GM23338 (cell line): ENCODE results near the gene RAB11A. TPM values are rescaled to one million over a fixed set of nuclear protein-coding genes. Genes with fewer than 3 reads are reported as not detected.

ENCODE experiments used
- ATAC-seq: fragments of 200-7000 bp; cut with Tn5 transposase; 3 replicates; pipeline ENCODE4 v1.9.1; 2020
- DNase-seq: peaks from one replicate; pipeline ENCODE4 v3.0.0-alpha.2; 2015; ENCODE audit warnings: low spot score
- H2AFZ ChIP-seq: fragments of 200-600 bp; sonication (generic); 2 replicates; pipeline ENCODE4 v1.8.0; 2016; ENCODE audit warnings: antibody characterized with exemption, mild to moderate bottlenecking, moderate library complexity
- H3F3A ChIP-seq: fragments of 200-600 bp; sonication (generic); replicated peaks from 2 replicates; pipeline ENCODE4 v1.8.0; 2017; ENCODE audit warnings: antibody characterized with exemption, mixed run types, low read depth
- H3K27ac ChIP-seq: fragments of 200-600 bp; sonication (generic); 2 replicates; pipeline ENCODE4 v1.6.1; 2016; ENCODE audit warnings: low read depth
- H3K27me3 ChIP-seq: fragments of 200-600 bp; sonication (generic); 2 replicates; pipeline ENCODE4 v1.8.0; 2016; ENCODE audit warnings: mild to moderate bottlenecking, mixed run types, moderate library complexity; ENCODE audit not compliant: insufficient read depth
- H3K36me3 ChIP-seq: fragments of 200-600 bp; sonication (generic); 2 replicates; pipeline ENCODE4 v1.8.0; 2016; ENCODE audit warnings: mild to moderate bottlenecking; ENCODE audit not compliant: insufficient read depth
- H3K4me1 ChIP-seq: fragments of 200-600 bp; sonication (generic); 2 replicates; pipeline ENCODE4 v1.8.0; 2016; ENCODE audit warnings: mild to moderate bottlenecking, moderate library complexity; ENCODE audit not compliant: insufficient read depth
- H3K4me2 ChIP-seq: fragments of 200-600 bp; sonication (generic); 2 replicates; pipeline ENCODE4 v1.7.1; 2017; ENCODE audit warnings: mixed run types
- H3K4me3 ChIP-seq: fragments of 200-600 bp; sonication (generic); 2 replicates; pipeline ENCODE4 v1.6.1; 2016; ENCODE audit warnings: mixed run types
- H3K79me2 ChIP-seq: fragments of 200-600 bp; sonication (generic); replicated peaks from 2 replicates; pipeline ENCODE4 v1.8.0; 2017; ENCODE audit warnings: mild to moderate bottlenecking; ENCODE audit not compliant: insufficient read depth
- H3K9me2 ChIP-seq: fragments of 200-600 bp; sonication (generic); 2 replicates; pipeline ENCODE4 v1.8.0; 2017; ENCODE audit not compliant: insufficient read depth
- H4K20me1 ChIP-seq: fragments of 200-600 bp; sonication (generic); replicated peaks from 2 replicates; pipeline ENCODE4 v1.8.0; 2017; ENCODE audit warnings: mild to moderate bottlenecking; ENCODE audit not compliant: insufficient read depth
- H3K27ac Mint-ChIP-seq: 2 replicates; pipeline ENCODE4 v1.8.0; 2020; ENCODE audit warnings: inconsistent platforms, mild to moderate bottlenecking, moderate library complexity, mixed read lengths
- H3K27me3 Mint-ChIP-seq: 3 replicates; pipeline ENCODE4 v1.8.0; 2022; ENCODE audit warnings: low read depth, mild to moderate bottlenecking, moderate library complexity, mixed read lengths, inconsistent platforms; ENCODE audit not compliant: insufficient read depth, poor library complexity
- H3K36me3 Mint-ChIP-seq: 3 replicates; pipeline ENCODE4 v1.8.0; 2021; ENCODE audit warnings: low read depth, mild to moderate bottlenecking, inconsistent platforms, moderate library complexity, mixed read lengths
- H3K4me1 Mint-ChIP-seq: 3 replicates; pipeline ENCODE4 v1.8.0; 2020; ENCODE audit warnings: mild to moderate bottlenecking, inconsistent platforms, mixed read lengths
- H3K4me3 Mint-ChIP-seq: 3 replicates; pipeline ENCODE4 v1.8.0; 2021; ENCODE audit warnings: moderate library complexity, mild to moderate bottlenecking, inconsistent platforms, mixed read lengths
- H3K9me3 Mint-ChIP-seq: 3 replicates; pipeline ENCODE4 v1.8.0; 2020; ENCODE audit warnings: moderate library complexity, mild to moderate bottlenecking, inconsistent platforms, mixed read lengths
- CREB1 ChIP-seq: fragments of 250-450 bp; sonication (Bioruptor Pico); IDR thresholded peaks from 2 replicates; pipeline ENCODE4 v1.5.0; 2020; ENCODE audit warnings: low read depth, mild to moderate bottlenecking, moderate library complexity
- CTCF ChIP-seq, 2 experiments: fragments of 200-600 bp in 1 of 2; sonication (generic) in 1 of 2; conservative IDR thresholded peaks; 2 replicates each; pipeline versions ENCODE4 v1.5.1 to v1.6.1; 2016 to 2017; ENCODE audit warnings: antibody characterized with exemption in 2 of 2, low read depth in 2 of 2, mild to moderate bottlenecking in 2 of 2, moderate library complexity in 1 of 2
- ETS1 ChIP-seq: IDR thresholded peaks from 2 replicates; pipeline ENCODE4 v1.6.1; 2016; ENCODE audit warnings: antibody characterized with exemption
- EZH2 ChIP-seq: fragments of 200-600 bp; sonication (generic); IDR thresholded peaks from one replicate; pipeline ENCODE4 v1.8.0; 2017; ENCODE audit warnings: antibody characterized with exemption, mild to moderate bottlenecking, low read depth; ENCODE audit not compliant: unreplicated experiment
- EZH2phosphoT487 ChIP-seq: fragments of 200-600 bp; sonication (generic); IDR thresholded peaks from one replicate; pipeline ENCODE4 v1.8.1; 2018; ENCODE audit warnings: antibody characterized with exemption; ENCODE audit not compliant: unreplicated experiment
- JUNB ChIP-seq: IDR thresholded peaks from one replicate; pipeline ENCODE4 v1.6.1; 2016; ENCODE audit warnings: antibody characterized with exemption; ENCODE audit not compliant: unreplicated experiment
- NANOG ChIP-seq: IDR thresholded peaks from 2 replicates; pipeline ENCODE4 v1.6.1; 2016; ENCODE audit warnings: antibody characterized with exemption, borderline replicate concordance
- POLR2AphosphoS5 ChIP-seq: IDR thresholded peaks from 2 replicates; pipeline ENCODE4 v1.6.1; 2016; ENCODE audit warnings: antibody characterized with exemption, low read depth
- STAT1 ChIP-seq: IDR thresholded peaks from one replicate; pipeline ENCODE4 v1.6.1; 2016; ENCODE audit warnings: antibody characterized with exemption; ENCODE audit not compliant: unreplicated experiment
- ZNF114 ChIP-seq: fragments of 250-450 bp; sonication (Bioruptor Pico); IDR thresholded peaks from 2 replicates; pipeline ENCODE4 v1.5.0; 2020; ENCODE audit warnings: mild to moderate bottlenecking, moderate library complexity
- ZNF331 ChIP-seq: fragments of 250-450 bp; sonication (Bioruptor Pico); IDR thresholded peaks from 2 replicates; pipeline ENCODE4 v1.5.0; 2020; ENCODE audit warnings: low read depth, mild to moderate bottlenecking, moderate library complexity
- polyA plus RNA-seq: library from polyadenylated mRNA; unstranded; fragments of >200 nt; fragmentation: Nextera tagmentation; extraction: Ambion mirVana; gene quantifications from 2 replicates; pipeline ENCODE4 v1.2.1, GENCODE V29; 2016
- total RNA-seq: library from RNA; depleted of rRNA; stranded (reverse); fragments of >200 nt; shearing (Covaris generic); gene quantifications from 2 replicates; pipeline ENCODE4 v1.2.3, GENCODE V29; 2014
- TF ChIP-seq, protein P1 (sequence below): IDR thresholded peaks from one replicate; pipeline ENCODE4 v1.6.1; 2018; ENCODE audit warnings: antibody characterized with exemption; ENCODE audit not compliant: unreplicated experiment
- TF ChIP-seq, protein P2 (sequence below): fragments of 250-450 bp; sonication (Bioruptor Pico); IDR thresholded peaks from 2 replicates; pipeline ENCODE4 v1.5.0; 2020; ENCODE audit warnings: mild to moderate bottlenecking, moderate library complexity

The RAB11A gene
- total and polyA plus RNA-seq, 2 experiments from 2014 or later: 251 to 369 TPM

DNA sequence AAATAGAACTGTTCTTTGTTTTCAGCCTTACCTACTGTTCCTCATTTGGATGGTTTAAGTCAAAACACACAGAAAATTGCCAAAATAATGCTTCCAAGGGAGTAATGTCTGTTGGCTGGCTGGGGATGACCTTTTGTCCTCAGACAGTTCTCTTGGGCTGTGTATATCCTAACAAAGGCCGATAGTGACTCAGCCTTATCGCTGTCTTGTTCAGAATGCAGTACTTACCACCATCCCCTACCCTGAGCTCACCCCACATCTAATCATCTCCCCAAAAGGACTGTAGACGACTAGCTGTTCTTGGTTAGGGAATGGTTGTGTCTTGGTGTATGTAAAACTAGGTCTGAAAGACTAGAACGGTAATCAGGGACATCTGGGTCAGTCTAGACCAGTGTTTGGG is 35.0 kb downstream of the RAB11A start:
- H3F3A ChIP-seq: no peaks in the 10 kb centered on the region
- no peak overlapping the region for H2AFZ ChIP-seq
- H3K27ac ChIP-seq: no peak overlapping the region
- no peak overlapping the region for H3K4me3 Mint-ChIP-seq
- H4K20me1 ChIP-seq: peaks cover 18% of the 10 kb centered on the region
- no peaks in the 10 kb centered on the region for H3K9me3 Mint-ChIP-seq
- peaks cover 14% of the 10 kb centered on the region; the same call in 2 of the 3 replicates for H3K36me3 Mint-ChIP-seq
- no peaks in the 10 kb centered on the region for H3K79me2 ChIP-seq
- no peaks in the 10 kb centered on the region for H3K27me3 Mint-ChIP-seq
- no peak overlapping the region for H3K27ac Mint-ChIP-seq
- H3K4me2 ChIP-seq: no peak overlapping the region
- H3K4me1 ChIP-seq: no peaks in the 10 kb centered on the region; the same call in 1 of the 2 replicates
- H3K36me3 ChIP-seq: peaks cover 11% of the 10 kb centered on the region
- H3K4me1 Mint-ChIP-seq: peaks cover 41% of the 10 kb centered on the region
- DNase-seq (no peak), ATAC-seq (no peak)
- H3K27me3 ChIP-seq: no peaks in the 10 kb centered on the region
- H3K9me2 ChIP-seq: no peaks in the 10 kb centered on the region
- no peak overlapping the region for H3K4me3 ChIP-seq
- TF ChIP-seq EZH2 (no peak), NANOG (no peak), POLR2AphosphoS5 (no peak), JUNB (no peak), ZNF114 (no peak), ETS1 (no peak), CTCF (conservative IDR thresholded peaks at IDR 0.05; ENCODE audit: low read depth in 2 of 2) (no peak), STAT1 (no peak), ZNF331 (CRISPR knock-in tag) (no peak), CREB1 (no peak), EZH2phosphoT487 (no peak)
- TF ChIP-seq, protein P1, sequence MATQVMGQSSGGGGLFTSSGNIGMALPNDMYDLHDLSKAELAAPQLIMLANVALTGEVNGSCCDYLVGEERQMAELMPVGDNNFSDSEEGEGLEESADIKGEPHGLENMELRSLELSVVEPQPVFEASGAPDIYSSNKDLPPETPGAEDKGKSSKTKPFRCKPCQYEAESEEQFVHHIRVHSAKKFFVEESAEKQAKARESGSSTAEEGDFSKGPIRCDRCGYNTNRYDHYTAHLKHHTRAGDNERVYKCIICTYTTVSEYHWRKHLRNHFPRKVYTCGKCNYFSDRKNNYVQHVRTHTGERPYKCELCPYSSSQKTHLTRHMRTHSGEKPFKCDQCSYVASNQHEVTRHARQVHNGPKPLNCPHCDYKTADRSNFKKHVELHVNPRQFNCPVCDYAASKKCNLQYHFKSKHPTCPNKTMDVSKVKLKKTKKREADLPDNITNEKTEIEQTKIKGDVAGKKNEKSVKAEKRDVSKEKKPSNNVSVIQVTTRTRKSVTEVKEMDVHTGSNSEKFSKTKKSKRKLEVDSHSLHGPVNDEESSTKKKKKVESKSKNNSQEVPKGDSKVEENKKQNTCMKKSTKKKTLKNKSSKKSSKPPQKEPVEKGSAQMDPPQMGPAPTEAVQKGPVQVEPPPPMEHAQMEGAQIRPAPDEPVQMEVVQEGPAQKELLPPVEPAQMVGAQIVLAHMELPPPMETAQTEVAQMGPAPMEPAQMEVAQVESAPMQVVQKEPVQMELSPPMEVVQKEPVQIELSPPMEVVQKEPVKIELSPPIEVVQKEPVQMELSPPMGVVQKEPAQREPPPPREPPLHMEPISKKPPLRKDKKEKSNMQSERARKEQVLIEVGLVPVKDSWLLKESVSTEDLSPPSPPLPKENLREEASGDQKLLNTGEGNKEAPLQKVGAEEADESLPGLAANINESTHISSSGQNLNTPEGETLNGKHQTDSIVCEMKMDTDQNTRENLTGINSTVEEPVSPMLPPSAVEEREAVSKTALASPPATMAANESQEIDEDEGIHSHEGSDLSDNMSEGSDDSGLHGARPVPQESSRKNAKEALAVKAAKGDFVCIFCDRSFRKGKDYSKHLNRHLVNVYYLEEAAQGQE: no peak
- TF ChIP-seq, protein P2, sequence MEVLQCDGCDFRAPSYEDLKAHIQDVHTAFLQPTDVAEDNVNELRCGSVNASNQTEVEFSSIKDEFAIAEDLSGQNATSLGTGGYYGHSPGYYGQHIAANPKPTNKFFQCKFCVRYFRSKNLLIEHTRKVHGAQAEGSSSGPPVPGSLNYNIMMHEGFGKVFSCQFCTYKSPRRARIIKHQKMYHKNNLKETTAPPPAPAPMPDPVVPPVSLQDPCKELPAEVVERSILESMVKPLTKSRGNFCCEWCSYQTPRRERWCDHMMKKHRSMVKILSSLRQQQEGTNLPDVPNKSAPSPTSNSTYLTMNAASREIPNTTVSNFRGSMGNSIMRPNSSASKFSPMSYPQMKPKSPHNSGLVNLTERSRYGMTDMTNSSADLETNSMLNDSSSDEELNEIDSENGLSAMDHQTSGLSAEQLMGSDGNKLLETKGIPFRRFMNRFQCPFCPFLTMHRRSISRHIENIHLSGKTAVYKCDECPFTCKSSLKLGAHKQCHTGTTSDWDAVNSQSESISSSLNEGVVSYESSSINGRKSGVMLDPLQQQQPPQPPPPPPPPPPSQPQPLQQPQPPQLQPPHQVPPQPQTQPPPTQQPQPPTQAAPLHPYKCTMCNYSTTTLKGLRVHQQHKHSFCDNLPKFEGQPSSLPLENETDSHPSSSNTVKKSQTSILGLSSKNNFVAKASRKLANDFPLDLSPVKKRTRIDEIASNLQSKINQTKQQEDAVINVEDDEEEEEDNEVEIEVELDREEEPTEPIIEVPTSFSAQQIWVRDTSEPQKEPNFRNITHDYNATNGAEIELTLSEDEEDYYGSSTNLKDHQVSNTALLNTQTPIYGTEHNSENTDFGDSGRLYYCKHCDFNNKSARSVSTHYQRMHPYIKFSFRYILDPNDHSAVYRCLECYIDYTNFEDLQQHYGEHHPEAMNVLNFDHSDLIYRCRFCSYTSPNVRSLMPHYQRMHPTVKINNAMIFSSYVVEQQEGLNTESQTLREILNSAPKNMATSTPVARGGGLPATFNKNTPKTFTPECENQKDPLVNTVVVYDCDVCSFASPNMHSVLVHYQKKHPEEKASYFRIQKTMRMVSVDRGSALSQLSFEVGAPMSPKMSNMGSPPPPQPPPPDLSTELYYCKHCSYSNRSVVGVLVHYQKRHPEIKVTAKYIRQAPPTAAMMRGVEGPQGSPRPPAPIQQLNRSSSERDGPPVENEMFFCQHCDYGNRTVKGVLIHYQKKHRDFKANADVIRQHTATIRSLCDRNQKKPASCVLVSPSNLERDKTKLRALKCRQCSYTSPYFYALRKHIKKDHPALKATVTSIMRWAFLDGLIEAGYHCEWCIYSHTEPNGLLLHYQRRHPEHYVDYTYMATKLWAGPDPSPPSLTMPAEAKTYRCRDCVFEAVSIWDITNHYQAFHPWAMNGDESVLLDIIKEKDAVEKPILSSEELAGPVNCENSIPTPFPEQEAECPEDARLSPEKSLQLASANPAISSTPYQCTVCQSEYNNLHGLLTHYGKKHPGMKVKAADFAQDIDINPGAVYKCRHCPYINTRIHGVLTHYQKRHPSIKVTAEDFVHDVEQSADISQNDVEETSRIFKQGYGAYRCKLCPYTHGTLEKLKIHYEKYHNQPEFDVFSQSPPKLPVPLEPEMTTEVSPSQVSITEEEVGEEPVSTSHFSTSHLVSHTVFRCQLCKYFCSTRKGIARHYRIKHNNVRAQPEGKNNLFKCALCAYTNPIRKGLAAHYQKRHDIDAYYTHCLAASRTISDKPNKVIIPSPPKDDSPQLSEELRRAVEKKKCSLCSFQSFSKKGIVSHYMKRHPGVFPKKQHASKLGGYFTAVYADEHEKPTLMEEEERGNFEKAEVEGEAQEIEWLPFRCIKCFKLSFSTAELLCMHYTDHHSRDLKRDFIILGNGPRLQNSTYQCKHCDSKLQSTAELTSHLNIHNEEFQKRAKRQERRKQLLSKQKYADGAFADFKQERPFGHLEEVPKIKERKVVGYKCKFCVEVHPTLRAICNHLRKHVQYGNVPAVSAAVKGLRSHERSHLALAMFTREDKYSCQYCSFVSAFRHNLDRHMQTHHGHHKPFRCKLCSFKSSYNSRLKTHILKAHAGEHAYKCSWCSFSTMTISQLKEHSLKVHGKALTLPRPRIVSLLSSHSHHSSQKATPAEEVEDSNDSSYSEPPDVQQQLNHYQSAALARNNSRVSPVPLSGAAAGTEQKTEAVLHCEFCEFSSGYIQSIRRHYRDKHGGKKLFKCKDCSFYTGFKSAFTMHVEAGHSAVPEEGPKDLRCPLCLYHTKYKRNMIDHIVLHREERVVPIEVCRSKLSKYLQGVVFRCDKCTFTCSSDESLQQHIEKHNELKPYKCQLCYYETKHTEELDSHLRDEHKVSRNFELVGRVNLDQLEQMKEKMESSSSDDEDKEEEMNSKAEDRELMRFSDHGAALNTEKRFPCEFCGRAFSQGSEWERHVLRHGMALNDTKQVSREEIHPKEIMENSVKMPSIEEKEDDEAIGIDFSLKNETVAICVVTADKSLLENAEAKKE (CRISPR knock-in tag): no peak
